Trophoblast cell (in vitro differentiated cells and primary cell): ENCODE data around the gene NHS.

ENCODE experiments used
- DNase-seq, 2 donors: peaks; one replicate each; pipeline ENCODE4 v3.0.0-alpha.2; 2016
- H2AFZ ChIP-seq: 2 replicates; pipeline ENCODE4 v1.6.1; 2013; ENCODE audit warnings: low read length, moderate library complexity, mild to moderate bottlenecking; ENCODE audit not compliant: insufficient read depth, poor library complexity
- H2AK5ac ChIP-seq: 2 replicates; pipeline ENCODE4 v1.6.1; 2013; ENCODE audit warnings: mild to moderate bottlenecking, low read length
- H2BK120ac ChIP-seq: 2 replicates; pipeline ENCODE4 v1.6.1; 2013; ENCODE audit warnings: low read length, mild to moderate bottlenecking, moderate library complexity; ENCODE audit not compliant: insufficient read depth, poor library complexity
- H2BK12ac ChIP-seq: 2 replicates; pipeline ENCODE4 v1.6.1; 2013; ENCODE audit warnings: mild to moderate bottlenecking, low read length, moderate library complexity
- H2BK5ac ChIP-seq: 2 replicates; pipeline ENCODE4 v1.6.1; 2013; ENCODE audit warnings: low read length, low read depth, moderate library complexity, mild to moderate bottlenecking; ENCODE audit not compliant: poor library complexity
- H3K14ac ChIP-seq: 2 replicates; pipeline ENCODE4 v1.6.1; 2013; ENCODE audit warnings: mild to moderate bottlenecking, low read length
- H3K18ac ChIP-seq: 2 replicates; pipeline ENCODE4 v1.6.1; 2013; ENCODE audit warnings: mild to moderate bottlenecking, low read length
- H3K23ac ChIP-seq: 2 replicates; pipeline ENCODE4 v1.6.1; 2013; ENCODE audit warnings: low read length
- H3K27ac ChIP-seq: 2 replicates; pipeline ENCODE4 v1.5.1; 2013; ENCODE audit warnings: low read depth, mild to moderate bottlenecking, inconsistent platforms, low read length, moderate library complexity
- H3K27me3 ChIP-seq: 2 replicates; pipeline ENCODE4 v1.6.1; 2013; ENCODE audit warnings: inconsistent platforms, mild to moderate bottlenecking, low read length, moderate library complexity; ENCODE audit not compliant: insufficient read depth
- H3K36me3 ChIP-seq, 2 experiments: 1 replicate in 1 of 2; 2 replicates in 1 of 2; pipeline ENCODE4 v1.6.1; 2013; ENCODE audit warnings: low read length in 2 of 2, mild to moderate bottlenecking in 2 of 2, moderate library complexity in 1 of 2; ENCODE audit not compliant: insufficient read depth in 2 of 2, control insufficient read depth in 1 of 2
- H3K4ac ChIP-seq: 2 replicates; pipeline ENCODE4 v1.6.1; 2013; ENCODE audit warnings: low read depth, mild to moderate bottlenecking, low read length, moderate library complexity
- H3K4me1 ChIP-seq, 2 experiments: 1 replicate in 1 of 2; 2 replicates in 1 of 2; pipeline ENCODE4 v1.6.1; 2013; ENCODE audit warnings: low read length in 2 of 2, mild to moderate bottlenecking in 2 of 2, moderate library complexity in 1 of 2; ENCODE audit not compliant: insufficient read depth in 2 of 2, control insufficient read depth in 1 of 2
- H3K4me2 ChIP-seq: 2 replicates; pipeline ENCODE4 v1.6.1; 2013; ENCODE audit warnings: inconsistent platforms, mild to moderate bottlenecking, low read length, moderate library complexity
- H3K4me3 ChIP-seq: 2 replicates; pipeline ENCODE4 v1.5.1; 2013; ENCODE audit warnings: mild to moderate bottlenecking, low read depth, low read length, inconsistent platforms
- H3K79me1 ChIP-seq: one replicate; pipeline ENCODE4 v1.6.1; 2013; ENCODE audit warnings: low read length
- H3K79me2 ChIP-seq: 2 replicates; pipeline ENCODE4 v1.6.1; 2013; ENCODE audit warnings: low read length, mild to moderate bottlenecking; ENCODE audit not compliant: control insufficient read depth, insufficient read depth, poor library complexity
- H3K9ac ChIP-seq: 2 replicates; pipeline ENCODE4 v1.6.1; 2013; ENCODE audit warnings: mild to moderate bottlenecking, low read length
- H3K9me3 ChIP-seq: 2 replicates; pipeline ENCODE4 v1.6.1; 2013; ENCODE audit warnings: low read depth, mild to moderate bottlenecking, control low read depth, inconsistent platforms, low read length; ENCODE audit not compliant: insufficient read depth
- H4K12ac ChIP-seq: 2 replicates; pipeline ENCODE4 v1.6.1; 2013; ENCODE audit warnings: low read depth, mild to moderate bottlenecking, low read length, moderate library complexity
- H4K8ac ChIP-seq: 2 replicates; pipeline ENCODE4 v1.6.1; 2013; ENCODE audit warnings: low read depth, mild to moderate bottlenecking, low read length, moderate library complexity
- H4K91ac ChIP-seq: one replicate; pipeline ENCODE4 v1.6.1; 2013; ENCODE audit warnings: low read depth, mild to moderate bottlenecking, low read length, moderate library complexity
- WGBS: extraction: QIAGEN DNeasy Blood & Tissue Kit; methylation state at CpG from one replicate; pipeline ENCODE4 v1.1.7; 2013; ENCODE audit warnings: missing lambda C conversion rate; ENCODE audit not compliant: insufficient read length, insufficient coverage; ENCODE audit errors: extremely low coverage; 5-methylcytosine and 5-hydroxymethylcytosine counted together

Gene NHS

GRCh38 chrX:17425136-17425535, 50.1 kb downstream of the NHS start:
- Histone ChIP-seq H2AK5ac (no peak overlapping the region), H3K4me3 (no peak overlapping the region), H3K27ac (no peak overlapping the region), H3K9ac (no peak overlapping the region), H3K4ac (no peak overlapping the region), H2AFZ (no peak overlapping the region), H3K14ac (no peak overlapping the region), H3K18ac (no peak overlapping the region), H3K4me2 (no peak overlapping the region), H3K9me3 (no peaks in the 10 kb centered on the region), H4K12ac (no peak overlapping the region), H4K8ac (no peak overlapping the region), H3K79me1 (no peaks in the 10 kb centered on the region), H3K4me1 (no peaks in the 10 kb centered on the region), H2BK120ac (no peak overlapping the region), H2BK12ac (no peak overlapping the region), H3K23ac (no peak overlapping the region), H4K91ac (no peak overlapping the region), H3K27me3 (no peaks in the 10 kb centered on the region), H3K79me2 (no peaks in the 10 kb centered on the region), H3K36me3 (no peaks in the 10 kb centered on the region), H2BK5ac (no peak overlapping the region)
- DNase-seq, result no peak
- WGBS, result no CpG with 5 or more reads among the region's 6 CpGs

GRCh38 chrX:17425551-17425950, 50.6 kb downstream of the NHS start:
- no peak overlapping the region for H2BK12ac ChIP-seq

DNA sequence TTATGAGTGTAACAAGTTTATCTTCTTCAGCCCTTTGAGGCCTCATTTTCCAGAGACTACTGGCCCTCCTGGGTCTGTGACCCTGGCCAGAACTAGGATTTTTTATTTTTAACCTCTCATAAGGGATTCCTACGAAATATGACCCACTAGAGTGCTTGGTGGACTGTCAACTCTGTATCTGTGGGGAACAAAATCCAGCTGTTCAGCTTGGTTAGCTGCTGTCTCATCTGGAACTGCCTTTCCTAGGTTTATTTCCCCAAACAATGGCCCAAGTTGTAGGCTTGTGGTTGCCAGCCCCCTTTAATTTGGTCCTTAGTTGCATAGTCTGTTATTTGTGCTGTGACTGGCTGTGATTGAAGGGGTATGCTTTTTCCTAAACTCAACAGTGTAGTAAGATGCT, 56.2 kb downstream of the NHS start:
- no peak for DNase-seq
- no peak overlapping the region for H3K4ac ChIP-seq
- WGBS, result no CpG with 5 or more reads among the region's 1 CpG
- H3K18ac ChIP-seq, result no peak overlapping the region
- peaks cover 6 to 10% of the 10 kb centered on the region in 2 experiments for H3K4me1 ChIP-seq
- H4K8ac ChIP-seq, result no peak overlapping the region
- no peak overlapping the region for H3K4me3 ChIP-seq
- H2BK5ac ChIP-seq, result no peak overlapping the region
- H3K27me3 ChIP-seq, result no peaks in the 10 kb centered on the region
- H3K14ac ChIP-seq, result no peak overlapping the region
- H4K91ac ChIP-seq, result no peak overlapping the region
- no peak overlapping the region for H3K23ac ChIP-seq
- no peak overlapping the region for H4K12ac ChIP-seq
- H3K27ac ChIP-seq, result no peak overlapping the region
- no peak overlapping the region for H2AFZ ChIP-seq
- no peak overlapping the region for H3K4me2 ChIP-seq
- no peaks in the 10 kb centered on the region for H3K9me3 ChIP-seq
- H2BK120ac ChIP-seq, result no peak overlapping the region
- no peaks in the 10 kb centered on the region for H3K79me2 ChIP-seq
- no peak overlapping the region for H2AK5ac ChIP-seq
- H3K36me3 ChIP-seq, result no peaks in the 10 kb centered on the region
- H3K79me1 ChIP-seq, result no peaks in the 10 kb centered on the region
- no peak overlapping the region for H2BK12ac ChIP-seq
- H3K9ac ChIP-seq, result no peak overlapping the region

More at GRCh38 chrX:17425551-17425950, 50.6 kb downstream of the NHS start:
- H3K27ac ChIP-seq, result no peak overlapping the region
- H3K79me1 ChIP-seq, result no peaks in the 10 kb centered on the region
- H3K79me2 ChIP-seq, result no peaks in the 10 kb centered on the region
- H3K4me1 ChIP-seq, result no peaks in the 10 kb centered on the region
- H3K36me3 ChIP-seq, result no peaks in the 10 kb centered on the region
- no peak overlapping the region for H2BK120ac ChIP-seq
- no peak overlapping the region for H3K18ac ChIP-seq
- no peak overlapping the region for H2BK5ac ChIP-seq
- no peak overlapping the region for H3K9ac ChIP-seq
- H3K27me3 ChIP-seq, result no peaks in the 10 kb centered on the region
- H4K8ac ChIP-seq, result no peak overlapping the region
- no peaks in the 10 kb centered on the region for H3K9me3 ChIP-seq
- H3K14ac ChIP-seq, result no peak overlapping the region
- DNase-seq, result no peak
- no peak overlapping the region for H3K4me2 ChIP-seq
- H4K91ac ChIP-seq, result no peak overlapping the region
- WGBS, result no CpG with 5 or more reads among the region's 1 CpG
- no peak overlapping the region for H3K23ac ChIP-seq
- H3K4ac ChIP-seq, result no peak overlapping the region
- no peak overlapping the region for H3K4me3 ChIP-seq
- no peak overlapping the region for H2AK5ac ChIP-seq
- H4K12ac ChIP-seq, result no peak overlapping the region
- no peak overlapping the region for H2AFZ ChIP-seq

GRCh38 chrX:17432158-17432557, 57.2 kb downstream of the NHS start:
- no peaks in the 10 kb centered on the region for H3K79me1 ChIP-seq
- no peak overlapping the region for H3K4ac ChIP-seq
- H3K23ac ChIP-seq, result no peak overlapping the region
- H3K79me2 ChIP-seq, result no peaks in the 10 kb centered on the region
- peaks cover 6 to 10% of the 10 kb centered on the region in 2 experiments for H3K4me1 ChIP-seq
- H3K14ac ChIP-seq, result no peak overlapping the region
- no peaks in the 10 kb centered on the region for H3K36me3 ChIP-seq
- no peak overlapping the region for H2AK5ac ChIP-seq
- H2BK12ac ChIP-seq, result no peak overlapping the region
- no CpG with 5 or more reads among the region's 1 CpG for WGBS
- no peak overlapping the region for H3K18ac ChIP-seq
- no peak overlapping the region for H3K9ac ChIP-seq
- H3K4me2 ChIP-seq, result no peak overlapping the region
- H4K8ac ChIP-seq, result no peak overlapping the region
- H2AFZ ChIP-seq, result no peak overlapping the region
- no peaks in the 10 kb centered on the region for H3K9me3 ChIP-seq
- no peak overlapping the region for H2BK120ac ChIP-seq
- H3K27ac ChIP-seq, result no peak overlapping the region
- no peak overlapping the region for H2BK5ac ChIP-seq
- no peaks in the 10 kb centered on the region for H3K27me3 ChIP-seq
- no peak for DNase-seq
- no peak overlapping the region for H4K12ac ChIP-seq
- H3K4me3 ChIP-seq, result no peak overlapping the region
- H4K91ac ChIP-seq, result no peak overlapping the region
